GM19099 (cell line): ENCODE measurements around the gene TMEM125.

Source experiments
- POLR2A ChIP-seq: IDR thresholded peaks from 3 replicates; pipeline ENCODE4 v1.6.1; 2011; ENCODE audit warnings: low read depth; ENCODE audit not compliant: insufficient read length; ENCODE audit errors: extremely low read depth

TMEM125 gene

DNA sequence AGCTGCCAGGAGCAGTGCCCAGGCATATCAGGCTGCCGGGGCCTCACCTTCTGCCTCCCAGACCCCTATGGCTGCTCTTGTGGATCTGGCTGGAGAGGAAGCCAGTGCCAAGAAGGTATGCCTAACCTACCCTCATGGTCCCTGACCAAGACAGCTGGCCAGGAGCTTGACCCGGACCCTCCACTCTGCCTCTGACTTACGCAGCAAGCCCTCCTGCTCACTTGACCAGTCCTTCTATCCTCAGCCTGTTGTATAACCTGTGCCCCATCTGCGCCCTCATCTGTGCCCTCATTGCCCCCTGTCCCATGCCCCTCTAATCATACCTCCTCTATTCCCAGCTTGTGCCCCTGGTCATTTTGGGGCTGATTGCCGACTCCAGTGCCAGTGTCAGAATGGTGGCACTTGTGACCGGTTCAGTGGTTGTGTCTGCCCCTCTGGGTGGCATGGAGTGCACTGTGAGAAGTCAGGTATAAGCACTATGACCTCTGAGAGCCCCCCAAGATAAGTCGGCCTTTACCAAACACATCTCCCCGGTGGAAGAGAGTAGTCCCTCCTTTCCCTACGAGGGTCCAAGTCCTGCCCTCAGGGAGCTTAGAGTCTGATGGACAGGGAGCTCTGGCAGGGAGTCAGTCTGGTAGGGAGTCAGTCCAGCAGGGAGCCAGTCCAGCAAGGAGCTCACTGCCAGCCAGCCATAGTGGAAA, 37.8 kb downstream of the TMEM125 start:
- TF ChIP-seq POLR2A, result no peak

DNA sequence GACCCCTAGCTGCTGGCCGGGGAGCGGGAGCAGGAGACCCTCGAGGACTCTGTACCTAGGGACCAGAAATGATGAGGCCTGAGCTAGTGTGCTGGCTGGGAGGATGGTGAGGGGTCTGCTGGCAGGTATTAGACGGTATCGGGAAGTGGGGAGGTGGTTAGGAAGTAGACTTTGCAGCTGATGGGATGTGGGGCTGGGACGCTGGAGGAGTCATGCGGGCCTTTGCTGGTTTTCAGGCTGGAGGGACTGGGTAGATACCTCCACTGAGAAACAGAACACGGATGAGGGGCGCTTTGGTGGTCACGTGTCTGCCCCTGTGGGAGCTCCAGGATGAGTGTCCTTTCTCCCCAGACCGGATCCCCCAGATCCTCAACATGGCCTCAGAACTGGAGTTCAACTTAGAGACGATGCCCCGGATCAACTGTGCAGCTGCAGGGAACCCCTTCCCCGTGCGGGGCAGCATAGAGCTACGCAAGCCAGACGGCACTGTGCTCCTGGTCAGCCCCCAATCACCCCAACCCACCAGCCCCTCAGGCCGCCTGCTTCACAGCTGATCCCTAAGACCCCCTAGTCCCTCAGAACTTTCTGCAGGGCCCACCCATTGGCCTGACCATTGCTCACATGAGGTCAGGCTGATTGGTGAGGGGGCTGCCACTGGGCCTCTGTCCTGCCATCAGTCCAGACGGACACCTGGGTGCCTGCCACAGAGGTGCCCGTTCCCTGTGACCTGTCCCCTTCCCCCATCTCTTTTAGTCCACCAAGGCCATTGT, 39.0 kb downstream of the TMEM125 start:
- TF ChIP-seq POLR2A, result no peak

DNA sequence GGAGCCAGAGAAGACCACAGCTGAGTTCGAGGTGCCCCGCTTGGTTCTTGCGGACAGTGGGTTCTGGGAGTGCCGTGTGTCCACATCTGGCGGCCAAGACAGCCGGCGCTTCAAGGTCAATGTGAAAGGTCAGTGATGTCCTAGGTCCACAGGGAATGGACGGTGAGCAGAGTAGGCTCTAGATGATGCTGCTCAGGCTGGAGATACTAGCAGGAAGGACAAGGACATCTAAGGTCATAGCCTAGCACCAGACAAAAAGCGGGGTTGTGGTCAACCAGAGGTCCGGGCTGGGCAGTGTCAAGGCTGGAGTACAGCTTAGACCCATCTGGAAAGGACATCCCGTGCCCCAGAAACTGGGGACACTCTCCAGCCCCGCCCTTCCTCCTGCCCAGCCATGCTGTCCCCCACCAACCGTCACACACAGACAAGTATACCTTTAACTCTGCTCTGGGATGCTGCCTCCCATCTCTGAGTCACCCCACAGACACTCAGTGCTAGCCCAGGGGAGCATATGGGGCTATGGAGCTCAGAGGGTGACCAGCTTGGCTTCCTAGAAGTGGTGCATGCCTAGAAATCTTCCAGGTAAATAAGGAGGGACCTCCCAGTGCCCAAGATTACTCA, 39.7 kb downstream of the TMEM125 start:
- no peak for TF ChIP-seq POLR2A

DNA sequence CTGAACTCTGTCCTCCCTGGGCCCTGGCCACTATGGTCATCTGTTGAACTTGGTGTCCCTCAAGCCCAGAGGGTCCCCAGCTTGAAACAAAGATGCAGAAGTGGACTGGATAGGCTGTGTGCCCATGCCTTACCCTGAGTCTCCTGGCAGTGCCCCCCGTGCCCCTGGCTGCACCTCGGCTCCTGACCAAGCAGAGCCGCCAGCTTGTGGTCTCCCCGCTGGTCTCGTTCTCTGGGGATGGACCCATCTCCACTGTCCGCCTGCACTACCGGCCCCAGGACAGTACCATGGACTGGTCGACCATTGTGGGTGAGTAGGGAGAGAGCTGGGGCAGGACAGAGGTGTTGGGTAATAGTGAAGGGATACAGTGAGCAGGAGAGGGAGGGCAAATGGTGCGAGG, 41.7 kb downstream of the TMEM125 start:
- no peak for TF ChIP-seq POLR2A

DNA sequence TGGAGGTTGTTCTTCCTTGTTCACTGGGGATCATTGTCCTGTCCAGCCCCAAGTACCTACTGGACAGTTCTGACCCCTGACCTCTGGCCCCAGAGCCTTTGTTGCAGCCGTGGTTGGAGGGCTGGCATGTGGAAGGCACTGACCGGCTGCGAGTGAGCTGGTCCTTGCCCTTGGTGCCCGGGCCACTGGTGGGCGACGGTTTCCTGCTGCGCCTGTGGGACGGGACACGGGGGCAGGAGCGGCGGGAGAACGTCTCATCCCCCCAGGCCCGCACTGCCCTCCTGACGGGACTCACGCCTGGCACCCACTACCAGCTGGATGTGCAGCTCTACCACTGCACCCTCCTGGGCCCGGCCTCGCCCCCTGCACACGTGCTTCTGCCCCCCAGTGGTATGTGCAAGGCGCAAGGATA, 42.4 kb downstream of the TMEM125 start:
- no peak for TF ChIP-seq POLR2A

DNA sequence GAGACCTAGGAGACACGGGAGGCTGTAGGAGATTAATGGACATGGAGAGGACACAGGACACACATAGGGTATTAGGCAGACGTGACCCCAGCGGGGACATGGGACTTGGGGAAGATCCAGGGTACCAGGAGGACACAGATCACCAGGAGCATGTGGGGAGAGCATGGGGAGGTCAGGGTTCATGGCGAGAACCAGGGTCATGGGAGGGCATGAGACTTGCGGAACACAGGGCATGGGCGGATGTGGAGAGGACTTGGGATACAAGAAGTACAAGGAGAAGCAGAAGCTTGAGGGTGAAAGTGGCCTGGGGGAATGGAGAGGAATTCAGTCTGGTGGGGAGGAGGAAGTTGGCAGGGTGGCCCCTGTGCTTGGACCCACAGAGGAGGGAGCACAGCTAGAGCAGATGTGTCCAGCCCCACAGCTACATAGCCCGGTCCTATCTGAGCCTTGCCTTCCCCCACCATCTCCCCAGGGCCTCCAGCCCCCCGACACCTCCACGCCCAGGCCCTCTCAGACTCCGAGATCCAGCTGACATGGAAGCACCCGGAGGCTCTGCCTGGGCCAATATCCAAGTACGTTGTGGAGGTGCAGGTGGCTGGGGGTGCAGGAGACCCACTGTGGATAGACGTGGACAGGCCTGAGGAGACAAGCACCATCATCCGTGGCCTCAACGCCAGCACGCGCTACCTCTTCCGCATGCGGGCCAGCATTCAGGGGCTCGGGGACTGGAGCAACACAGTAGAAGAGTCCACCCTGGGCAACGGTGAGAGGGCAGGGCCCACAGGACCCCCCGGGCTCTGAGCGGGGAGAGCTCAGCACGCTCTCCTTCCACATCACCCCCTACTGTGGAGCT, 43.1 kb downstream of the TMEM125 start:
- TF ChIP-seq POLR2A, result no peak

DNA sequence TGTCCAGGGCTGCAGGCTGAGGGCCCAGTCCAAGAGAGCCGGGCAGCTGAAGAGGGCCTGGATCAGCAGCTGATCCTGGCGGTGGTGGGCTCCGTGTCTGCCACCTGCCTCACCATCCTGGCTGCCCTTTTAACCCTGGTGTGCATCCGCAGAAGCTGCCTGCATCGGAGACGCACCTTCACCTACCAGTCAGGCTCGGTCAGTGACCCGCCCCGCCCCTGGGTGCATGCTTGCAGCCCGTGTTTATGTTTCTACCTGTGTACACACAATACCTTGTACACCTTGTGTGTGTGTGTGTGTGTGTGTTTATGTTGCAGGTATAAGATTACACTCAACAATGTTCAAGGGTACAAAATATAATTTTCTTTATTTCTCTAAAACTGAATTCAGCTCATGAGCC, 44.0 kb downstream of the TMEM125 start:
- TF ChIP-seq POLR2A, result no peak

DNA sequence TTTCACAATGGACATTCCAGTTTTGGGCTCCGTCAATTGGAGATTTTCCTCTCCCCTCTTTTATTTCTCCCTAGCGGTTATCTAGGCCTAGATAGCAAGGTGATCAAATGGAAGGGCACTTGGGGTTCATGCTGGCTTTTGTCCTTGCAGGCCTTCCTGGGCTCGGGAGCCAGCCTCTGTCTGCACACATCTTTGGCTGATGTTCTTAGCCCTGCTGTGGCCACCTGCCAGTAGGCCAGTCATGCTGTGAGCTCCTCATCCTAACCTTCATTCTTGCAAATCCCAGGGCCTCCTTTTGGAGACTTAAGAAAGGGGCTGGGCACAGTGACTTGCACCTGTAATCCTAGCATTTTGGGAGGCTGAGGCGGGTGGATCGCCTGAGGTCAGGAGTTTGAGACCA, 44.5 kb downstream of the TMEM125 start:
- TF ChIP-seq POLR2A, result no peak

DNA sequence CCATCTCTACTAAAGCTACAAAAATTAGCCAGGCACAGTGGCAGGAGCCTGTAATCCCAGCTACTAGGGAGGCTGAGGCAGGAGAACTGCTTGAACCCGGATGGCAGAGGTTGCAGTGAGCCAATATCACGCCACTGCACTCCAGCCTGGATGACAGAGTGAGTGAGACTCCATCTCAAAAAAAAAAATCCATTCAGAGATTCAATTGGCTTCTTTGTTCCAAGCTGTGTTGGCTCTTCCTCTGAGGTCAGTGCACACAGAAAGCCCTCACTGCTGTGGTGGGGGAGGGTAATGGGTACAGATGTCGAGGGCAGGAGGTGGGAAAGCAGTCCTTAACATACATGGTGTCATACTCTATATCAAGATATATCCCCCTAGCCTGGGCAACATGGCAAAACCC, 45.7 kb downstream of the TMEM125 start:
- no peak for TF ChIP-seq POLR2A

DNA sequence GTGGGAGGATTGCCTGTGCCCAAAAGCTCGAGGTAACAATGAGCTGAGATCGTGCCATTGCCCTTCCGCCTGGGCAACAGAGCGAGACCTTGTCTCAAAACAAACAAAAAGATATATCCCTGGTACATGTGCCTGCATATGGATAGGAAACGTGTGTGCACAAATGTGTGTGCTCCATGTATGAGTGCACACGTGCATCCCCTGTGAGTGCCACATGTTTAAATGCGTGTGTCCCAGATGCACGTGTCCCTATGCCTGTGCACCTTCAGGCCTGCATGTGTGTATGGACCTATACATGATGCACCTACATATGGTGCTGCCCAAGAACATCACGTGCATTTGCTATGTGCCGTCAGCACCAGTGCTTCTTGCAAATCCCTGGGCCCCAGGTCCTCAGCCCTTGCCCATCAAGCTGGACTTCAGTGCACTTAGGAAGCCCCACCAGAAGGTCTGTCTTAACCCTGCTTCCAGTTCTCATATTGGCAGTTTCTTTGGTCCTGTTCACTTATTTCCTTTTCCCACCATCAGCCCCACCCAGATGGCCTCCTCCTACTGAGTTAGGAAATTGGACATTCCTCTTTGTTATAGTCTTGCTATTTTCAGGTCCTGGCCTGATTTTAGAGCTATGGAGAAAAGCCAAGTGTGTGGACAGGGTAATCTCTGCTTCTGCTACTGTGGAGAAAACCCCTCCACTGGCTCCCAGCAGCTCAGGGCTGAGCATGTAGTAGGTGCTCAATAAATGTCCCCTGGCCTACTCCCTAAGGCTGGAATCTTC, 46.4 kb downstream of the TMEM125 start:
- no peak for TF ChIP-seq POLR2A

DNA sequence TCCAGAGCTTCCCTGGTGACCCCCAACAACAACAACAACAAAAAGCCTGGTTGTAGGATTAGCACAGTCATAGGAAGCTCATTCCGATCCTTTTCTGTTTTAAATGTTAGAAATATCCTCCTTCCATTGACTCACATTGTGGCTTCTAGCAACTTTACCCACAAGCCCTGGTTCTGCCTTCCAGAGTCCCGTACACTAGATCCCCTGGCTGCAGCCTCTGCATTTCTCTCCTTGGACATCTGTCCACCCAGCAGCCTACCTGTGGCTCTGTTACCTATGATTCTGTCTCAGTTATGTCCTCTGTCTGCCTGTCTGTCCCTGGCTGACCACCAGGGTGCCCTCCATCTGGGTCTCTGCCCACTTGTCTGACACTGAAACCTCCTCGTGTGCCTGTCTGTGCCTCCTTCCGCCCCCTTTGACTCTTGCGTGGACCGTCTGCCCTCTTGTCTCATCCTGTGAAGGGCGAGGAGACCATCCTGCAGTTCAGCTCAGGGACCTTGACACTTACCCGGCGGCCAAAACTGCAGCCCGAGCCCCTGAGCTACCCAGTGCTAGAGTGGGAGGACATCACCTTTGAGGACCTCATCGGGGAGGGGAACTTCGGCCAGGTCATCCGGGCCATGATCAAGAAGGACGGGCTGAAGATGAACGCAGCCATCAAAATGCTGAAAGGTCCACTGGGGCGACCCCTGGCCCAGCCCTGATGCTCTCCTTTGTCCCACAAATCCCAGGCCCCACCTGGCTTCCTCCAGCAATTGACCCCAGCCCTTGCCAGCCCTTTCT, 47.1 kb downstream of the TMEM125 start:
- no peak for TF ChIP-seq POLR2A

DNA sequence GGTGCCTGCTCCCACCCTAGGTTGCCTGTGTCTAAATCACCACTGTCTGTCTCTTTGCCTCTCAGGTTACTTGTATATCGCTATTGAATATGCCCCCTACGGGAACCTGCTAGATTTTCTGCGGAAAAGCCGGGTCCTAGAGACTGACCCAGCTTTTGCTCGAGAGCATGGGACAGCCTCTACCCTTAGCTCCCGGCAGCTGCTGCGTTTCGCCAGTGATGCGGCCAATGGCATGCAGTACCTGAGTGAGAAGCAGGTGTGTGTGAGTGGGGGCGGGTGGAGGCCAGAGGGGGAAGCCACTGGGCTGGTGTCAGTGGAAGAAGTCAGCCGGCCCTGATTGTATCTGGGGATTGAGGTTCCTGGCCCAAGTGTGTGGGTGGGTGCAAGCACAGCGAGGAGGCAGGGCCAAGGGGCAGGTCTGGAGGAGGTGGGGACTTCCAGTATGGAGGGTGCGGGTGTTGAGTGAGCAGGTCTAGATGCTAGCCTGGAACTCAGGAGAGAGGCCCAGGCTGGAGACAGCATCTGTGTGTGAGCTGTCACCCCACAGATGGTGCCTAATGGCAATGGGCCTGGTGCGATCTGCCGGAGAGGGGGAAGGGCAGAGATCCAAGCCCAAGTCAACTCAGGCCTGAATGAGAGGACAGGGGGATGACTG, 48.2 kb downstream of the TMEM125 start:
- TF ChIP-seq POLR2A, result no peak

DNA sequence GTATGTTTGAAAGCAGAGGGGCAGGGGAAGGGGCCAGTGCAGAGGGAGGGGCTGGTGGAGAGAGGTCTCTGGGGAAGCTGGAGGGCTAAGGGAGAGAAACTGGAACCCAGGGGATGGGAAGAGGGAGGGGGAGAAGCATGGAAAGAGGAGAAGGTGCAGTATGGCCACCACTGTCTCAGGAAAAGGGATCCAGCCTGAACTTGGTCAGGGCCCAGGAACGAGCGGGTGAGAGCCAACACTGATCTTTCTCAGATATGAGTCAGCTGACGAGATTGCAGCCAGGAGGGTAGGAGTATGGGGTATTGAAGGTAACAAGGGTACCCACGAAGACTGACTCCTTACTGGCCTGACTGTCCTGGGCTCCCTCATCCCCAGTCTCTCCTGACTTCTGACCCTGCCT, 49.0 kb downstream of the TMEM125 start:
- no peak for TF ChIP-seq POLR2A
